ENCODE data around the gene SV2B. TPM values are rescaled to one million over a fixed set of nuclear protein-coding genes. Genes with fewer than 3 reads are reported as not detected.

The SV2B gene
- total and polyA plus RNA-seq, 2 donors from 2014 or later = 0.17 to 3.9 TPM

DNA sequence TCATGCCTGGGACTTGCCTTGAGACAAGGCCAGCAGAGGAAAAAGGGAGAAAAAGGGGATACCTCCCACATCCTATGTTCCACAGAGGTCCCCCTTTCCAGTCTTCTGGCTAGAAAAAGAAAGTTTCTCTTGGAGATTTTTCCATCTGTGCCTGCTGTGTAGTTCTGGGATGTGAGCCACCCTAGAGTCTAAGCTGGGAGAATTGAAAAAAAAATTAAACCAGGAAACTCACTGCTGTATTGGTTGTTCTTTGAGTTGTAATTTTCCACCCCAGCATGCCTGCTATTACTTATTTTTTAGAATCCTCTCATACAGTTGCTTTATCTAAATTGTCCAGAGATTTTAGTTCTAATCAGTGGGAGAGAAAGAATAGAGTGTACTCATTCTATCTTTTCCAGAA, 68.4 kb downstream of the SV2B start:
- H3K9ac ChIP-seq (ENCODE audit: low read length in 3 of 3) = no peak overlapping the region
- intact Hi-C loops (cut with DNase I) = no loop called here
- TF ChIP-seq, protein P1, sequence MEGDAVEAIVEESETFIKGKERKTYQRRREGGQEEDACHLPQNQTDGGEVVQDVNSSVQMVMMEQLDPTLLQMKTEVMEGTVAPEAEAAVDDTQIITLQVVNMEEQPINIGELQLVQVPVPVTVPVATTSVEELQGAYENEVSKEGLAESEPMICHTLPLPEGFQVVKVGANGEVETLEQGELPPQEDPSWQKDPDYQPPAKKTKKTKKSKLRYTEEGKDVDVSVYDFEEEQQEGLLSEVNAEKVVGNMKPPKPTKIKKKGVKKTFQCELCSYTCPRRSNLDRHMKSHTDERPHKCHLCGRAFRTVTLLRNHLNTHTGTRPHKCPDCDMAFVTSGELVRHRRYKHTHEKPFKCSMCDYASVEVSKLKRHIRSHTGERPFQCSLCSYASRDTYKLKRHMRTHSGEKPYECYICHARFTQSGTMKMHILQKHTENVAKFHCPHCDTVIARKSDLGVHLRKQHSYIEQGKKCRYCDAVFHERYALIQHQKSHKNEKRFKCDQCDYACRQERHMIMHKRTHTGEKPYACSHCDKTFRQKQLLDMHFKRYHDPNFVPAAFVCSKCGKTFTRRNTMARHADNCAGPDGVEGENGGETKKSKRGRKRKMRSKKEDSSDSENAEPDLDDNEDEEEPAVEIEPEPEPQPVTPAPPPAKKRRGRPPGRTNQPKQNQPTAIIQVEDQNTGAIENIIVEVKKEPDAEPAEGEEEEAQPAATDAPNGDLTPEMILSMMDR (IDR thresholded peaks at IDR 0.05; ENCODE audit: borderline replicate concordance, extremely low read depth, insufficient read depth) = no peak
- no peak overlapping the region for H3K4me3 ChIP-seq (ENCODE audit: low read length in 3 of 3)
- H3K4me1 ChIP-seq (ENCODE audit: control insufficient read depth in 2 of 3, insufficient read depth in 2 of 3, low read depth in 1 of 3, low read length in 3 of 3) = no peaks in the 10 kb centered on the region
- DNase-seq (no peak), FAIRE-seq (no peak)
- H3K9me3 ChIP-seq (ENCODE audit: control insufficient read depth in 2 of 3, insufficient read depth in 1 of 3, low read length in 3 of 3) = peaks cover 0 to 7% (median 3%) of the 10 kb centered on the region in 3 donors
- no peaks in the 10 kb centered on the region for H3K36me3 ChIP-seq (ENCODE audit: control insufficient read depth in 2 of 3, insufficient read depth in 3 of 3, low read length in 3 of 3)
- H3K27ac ChIP-seq (ENCODE audit: low read depth in 2 of 2, low read length in 2 of 2) = no peak overlapping the region
- no peaks in the 10 kb centered on the region for H3K27me3 ChIP-seq (ENCODE audit: control insufficient read depth, insufficient read depth, low read length)

GRCh38 chr15:91171334-91171733, 71.3 kb downstream of the SV2B start:
- intact Hi-C loops (cut with DNase I) = no loop called here
- TF ChIP-seq, protein P1 (IDR thresholded peaks at IDR 0.05; ENCODE audit: borderline replicate concordance, extremely low read depth, insufficient read depth) = no peak

DNA sequence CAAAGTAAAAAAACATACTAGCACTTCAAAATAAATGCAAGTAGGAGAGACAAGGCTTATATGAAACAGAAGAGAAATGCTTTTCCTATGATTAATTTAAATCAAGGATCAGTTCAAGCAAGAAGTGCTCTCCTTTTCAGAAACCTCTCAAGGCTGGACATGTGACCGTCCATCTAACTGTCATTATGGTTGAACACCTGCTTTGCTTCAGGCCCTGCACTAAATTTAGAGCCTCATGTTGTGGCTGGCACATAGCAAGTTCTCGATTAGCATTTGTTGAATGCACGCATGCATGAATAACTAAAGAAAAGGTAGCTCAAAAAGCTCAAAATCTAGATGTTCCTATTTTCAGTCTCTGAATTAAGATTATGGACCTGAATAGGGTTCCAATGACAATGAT, 82.0 kb downstream of the SV2B start:
- TF ChIP-seq, protein P1 (IDR thresholded peaks at IDR 0.05; ENCODE audit: borderline replicate concordance, extremely low read depth, insufficient read depth) = no peak
- FAIRE-seq = no peak
- Histone ChIP-seq H3K27ac (ENCODE audit: low read depth in 2 of 2, low read length in 2 of 2) (no peak overlapping the region), H3K36me3 (ENCODE audit: control insufficient read depth in 2 of 3, insufficient read depth in 3 of 3, low read length in 3 of 3) (no peaks in the 10 kb centered on the region), H3K4me3 (ENCODE audit: low read length in 3 of 3) (no peak overlapping the region), H3K9ac (ENCODE audit: low read length in 3 of 3) (no peak overlapping the region), H3K4me1 (ENCODE audit: control insufficient read depth in 2 of 3, insufficient read depth in 2 of 3, low read depth in 1 of 3, low read length in 3 of 3) (no peaks in the 10 kb centered on the region), H3K27me3 (ENCODE audit: control insufficient read depth, insufficient read depth, low read length) (no peaks in the 10 kb centered on the region), H3K9me3 (ENCODE audit: control insufficient read depth in 2 of 3, insufficient read depth in 1 of 3, low read length in 3 of 3) (no peaks in the 10 kb centered on the region)
- intact Hi-C loops (cut with DNase I) = no loop called here
- no peak for DNase-seq

More at GRCh38 chr15:91171334-91171733, 71.3 kb downstream of the SV2B start:
- FAIRE-seq (no peak), DNase-seq (no peak)
- Histone ChIP-seq H3K4me1 (ENCODE audit: control insufficient read depth in 2 of 3, insufficient read depth in 2 of 3, low read depth in 1 of 3, low read length in 3 of 3) (no peaks in the 10 kb centered on the region), H3K36me3 (ENCODE audit: control insufficient read depth in 2 of 3, insufficient read depth in 3 of 3, low read length in 3 of 3) (no peaks in the 10 kb centered on the region), H3K27ac (ENCODE audit: low read depth in 2 of 2, low read length in 2 of 2) (no peak overlapping the region), H3K9me3 (ENCODE audit: control insufficient read depth in 2 of 3, insufficient read depth in 1 of 3, low read length in 3 of 3) (peaks cover 0 to 2% (median 0%) of the 10 kb centered on the region in 3 donors), H3K9ac (ENCODE audit: low read length in 3 of 3) (no peak overlapping the region), H3K27me3 (ENCODE audit: control insufficient read depth, insufficient read depth, low read length) (no peaks in the 10 kb centered on the region), H3K4me3 (ENCODE audit: low read length in 3 of 3) (no peak overlapping the region)

DNA sequence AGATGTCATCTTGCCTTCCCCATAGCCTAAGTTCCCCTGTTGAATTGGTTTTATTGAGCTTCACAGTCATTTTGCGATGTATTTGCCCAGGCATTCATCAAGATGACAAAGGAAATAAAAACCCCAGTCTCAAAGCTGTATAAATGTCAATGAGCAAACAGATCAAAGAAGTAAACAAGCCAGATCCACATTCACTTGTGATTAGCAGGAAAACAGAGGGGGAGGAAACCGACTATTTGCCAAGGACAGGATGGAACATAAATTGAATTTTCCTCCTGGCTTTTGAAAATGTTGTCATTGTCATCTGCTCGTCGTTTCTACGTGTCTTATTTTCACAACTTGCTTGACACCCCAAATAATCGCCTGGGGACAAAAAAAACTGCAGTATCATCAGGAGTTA, 83.5 kb downstream of the SV2B start:
- TF ChIP-seq, protein P1 (IDR thresholded peaks at IDR 0.05; ENCODE audit: borderline replicate concordance, extremely low read depth, insufficient read depth) = no peak
- Histone ChIP-seq H3K9me3 (ENCODE audit: control insufficient read depth in 2 of 3, insufficient read depth in 1 of 3, low read length in 3 of 3) (no peaks in the 10 kb centered on the region), H3K36me3 (ENCODE audit: control insufficient read depth in 2 of 3, insufficient read depth in 3 of 3, low read length in 3 of 3) (no peaks in the 10 kb centered on the region), H3K4me3 (ENCODE audit: low read length in 3 of 3) (no peak overlapping the region), H3K27me3 (ENCODE audit: control insufficient read depth, insufficient read depth, low read length) (no peaks in the 10 kb centered on the region), H3K9ac (ENCODE audit: low read length in 3 of 3) (no peak overlapping the region), H3K27ac (ENCODE audit: low read depth in 2 of 2, low read length in 2 of 2) (no peak overlapping the region), H3K4me1 (ENCODE audit: control insufficient read depth in 2 of 3, insufficient read depth in 2 of 3, low read depth in 1 of 3, low read length in 3 of 3) (no peaks in the 10 kb centered on the region)
- intact Hi-C loops (cut with DNase I) = no loop called here
- no peak for DNase-seq
- FAIRE-seq = no peak
